ENCODE measurements around the gene NME2.

DNA sequence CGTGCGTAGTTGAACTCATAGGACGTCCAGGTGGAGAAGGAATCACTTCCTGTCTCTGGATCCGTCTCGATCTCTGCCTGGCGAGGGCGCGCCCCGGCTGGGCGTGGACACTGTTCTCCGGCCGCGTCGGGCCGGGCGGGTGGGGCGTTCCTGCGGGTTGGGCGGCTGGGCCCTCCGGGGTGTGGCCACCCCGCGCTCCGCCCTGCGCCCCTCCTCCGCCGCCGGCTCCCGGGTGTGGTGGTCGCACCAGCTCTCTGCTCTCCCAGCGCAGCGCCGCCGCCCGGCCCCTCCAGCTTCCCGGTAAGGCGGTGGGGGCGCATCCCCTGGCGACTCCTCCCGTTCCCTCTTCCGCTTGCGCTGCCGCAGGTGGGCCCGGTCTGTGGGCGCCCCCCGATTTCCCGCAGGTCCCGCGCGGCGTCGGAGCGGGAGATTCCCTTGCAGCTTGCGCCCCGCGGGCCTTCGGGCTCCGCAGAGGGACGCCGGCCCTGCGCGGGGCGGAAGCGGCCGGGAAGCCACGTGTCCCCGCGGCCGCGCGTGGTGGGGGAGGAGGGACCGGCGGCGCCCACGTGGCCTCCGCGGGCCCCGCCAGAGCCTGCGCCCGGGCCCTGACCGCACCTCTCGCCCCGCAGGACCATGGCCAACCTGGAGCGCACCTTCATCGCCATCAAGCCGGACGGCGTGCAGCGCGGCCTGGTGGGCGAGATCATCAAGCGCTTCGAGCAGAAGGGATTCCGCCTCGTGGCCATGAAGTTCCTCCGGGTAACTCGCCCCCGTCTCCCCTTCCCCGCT lies at the start of gene NME2:
- TF ChIP-seq SMC3 (conservative IDR thresholded peaks at IDR 0.05; ENCODE audit: poor library complexity) (peak; percentile 61), EZH2 (IDR thresholded peaks at IDR 0.05; ENCODE audit: borderline replicate concordance, insufficient read depth, low read length, poor library complexity, severe bottlenecking) (no peak), MXI1 (conservative IDR thresholded peaks at IDR 0.05; ENCODE audit: poor library complexity, severe bottlenecking) (peak; percentile 99), EP300 (conservative IDR thresholded peaks at IDR 0.05; ENCODE audit: poor library complexity, severe bottlenecking) (no peak), POLR2AphosphoS5 (IDR thresholded peaks at IDR 0.05) (no peak), RAD21 (conservative IDR thresholded peaks at IDR 0.05) (no peak), TAF1 (IDR thresholded peaks at IDR 0.05; ENCODE audit: low read depth) (no peak)
- TF ChIP-seq, protein P1, sequence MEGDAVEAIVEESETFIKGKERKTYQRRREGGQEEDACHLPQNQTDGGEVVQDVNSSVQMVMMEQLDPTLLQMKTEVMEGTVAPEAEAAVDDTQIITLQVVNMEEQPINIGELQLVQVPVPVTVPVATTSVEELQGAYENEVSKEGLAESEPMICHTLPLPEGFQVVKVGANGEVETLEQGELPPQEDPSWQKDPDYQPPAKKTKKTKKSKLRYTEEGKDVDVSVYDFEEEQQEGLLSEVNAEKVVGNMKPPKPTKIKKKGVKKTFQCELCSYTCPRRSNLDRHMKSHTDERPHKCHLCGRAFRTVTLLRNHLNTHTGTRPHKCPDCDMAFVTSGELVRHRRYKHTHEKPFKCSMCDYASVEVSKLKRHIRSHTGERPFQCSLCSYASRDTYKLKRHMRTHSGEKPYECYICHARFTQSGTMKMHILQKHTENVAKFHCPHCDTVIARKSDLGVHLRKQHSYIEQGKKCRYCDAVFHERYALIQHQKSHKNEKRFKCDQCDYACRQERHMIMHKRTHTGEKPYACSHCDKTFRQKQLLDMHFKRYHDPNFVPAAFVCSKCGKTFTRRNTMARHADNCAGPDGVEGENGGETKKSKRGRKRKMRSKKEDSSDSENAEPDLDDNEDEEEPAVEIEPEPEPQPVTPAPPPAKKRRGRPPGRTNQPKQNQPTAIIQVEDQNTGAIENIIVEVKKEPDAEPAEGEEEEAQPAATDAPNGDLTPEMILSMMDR (IDR thresholded peaks at IDR 0.05; ENCODE audit: poor library complexity, severe bottlenecking), result no peak
- TF ChIP-seq, protein P2, sequence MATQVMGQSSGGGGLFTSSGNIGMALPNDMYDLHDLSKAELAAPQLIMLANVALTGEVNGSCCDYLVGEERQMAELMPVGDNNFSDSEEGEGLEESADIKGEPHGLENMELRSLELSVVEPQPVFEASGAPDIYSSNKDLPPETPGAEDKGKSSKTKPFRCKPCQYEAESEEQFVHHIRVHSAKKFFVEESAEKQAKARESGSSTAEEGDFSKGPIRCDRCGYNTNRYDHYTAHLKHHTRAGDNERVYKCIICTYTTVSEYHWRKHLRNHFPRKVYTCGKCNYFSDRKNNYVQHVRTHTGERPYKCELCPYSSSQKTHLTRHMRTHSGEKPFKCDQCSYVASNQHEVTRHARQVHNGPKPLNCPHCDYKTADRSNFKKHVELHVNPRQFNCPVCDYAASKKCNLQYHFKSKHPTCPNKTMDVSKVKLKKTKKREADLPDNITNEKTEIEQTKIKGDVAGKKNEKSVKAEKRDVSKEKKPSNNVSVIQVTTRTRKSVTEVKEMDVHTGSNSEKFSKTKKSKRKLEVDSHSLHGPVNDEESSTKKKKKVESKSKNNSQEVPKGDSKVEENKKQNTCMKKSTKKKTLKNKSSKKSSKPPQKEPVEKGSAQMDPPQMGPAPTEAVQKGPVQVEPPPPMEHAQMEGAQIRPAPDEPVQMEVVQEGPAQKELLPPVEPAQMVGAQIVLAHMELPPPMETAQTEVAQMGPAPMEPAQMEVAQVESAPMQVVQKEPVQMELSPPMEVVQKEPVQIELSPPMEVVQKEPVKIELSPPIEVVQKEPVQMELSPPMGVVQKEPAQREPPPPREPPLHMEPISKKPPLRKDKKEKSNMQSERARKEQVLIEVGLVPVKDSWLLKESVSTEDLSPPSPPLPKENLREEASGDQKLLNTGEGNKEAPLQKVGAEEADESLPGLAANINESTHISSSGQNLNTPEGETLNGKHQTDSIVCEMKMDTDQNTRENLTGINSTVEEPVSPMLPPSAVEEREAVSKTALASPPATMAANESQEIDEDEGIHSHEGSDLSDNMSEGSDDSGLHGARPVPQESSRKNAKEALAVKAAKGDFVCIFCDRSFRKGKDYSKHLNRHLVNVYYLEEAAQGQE (IDR thresholded peaks at IDR 0.05; ENCODE audit: borderline replicate concordance), result no peak

Data from neural cell (in vitro differentiated cells).